Heart right ventricle (tissue), 16 donors: ENCODE data around the gene TEC. TPM values are rescaled to one million over a fixed set of nuclear protein-coding genes. Genes with fewer than 3 reads are reported as not detected.

Source experiments
- ATAC-seq, 8 donors: fragments of 200-7000 bp; cut with Tn5 transposase; one replicate each; pipeline ENCODE4 v1.9.1; 2020; ENCODE audit warnings: mild to moderate bottlenecking in 8 of 8, moderate library complexity in 8 of 8, moderate number of reproducible peaks in 1 of 8
- DNase-seq, 2 donors: peaks; one replicate each; pipeline ENCODE4 v3.0.0-alpha.2; 2020
- H3K27ac ChIP-seq, 10 donors: fragments of 200-600 bp; sonication (generic) in 2 of 10; one replicate each; pipeline versions ENCODE4 v1.5.0 to v1.8.0; 2020 to 2022; ENCODE audit warnings: mild to moderate bottlenecking in 3 of 10
- H3K27me3 ChIP-seq, 7 donors: fragments of 200-600 bp; one replicate each; pipeline ENCODE4 v1.8.0; 2021 to 2022; ENCODE audit warnings: mild to moderate bottlenecking in 2 of 7
- H3K36me3 ChIP-seq, 9 donors: fragments of 200-600 bp; sonication (generic) in 1 of 9; one replicate each; pipeline versions ENCODE4 v1.5.0 to v1.8.0; 2020 to 2022; ENCODE audit warnings: mild to moderate bottlenecking in 2 of 9
- H3K4me1 ChIP-seq, 9 donors: fragments of 200-600 bp; sonication (generic) in 1 of 9; one replicate each; pipeline versions ENCODE4 v1.5.0 to v1.8.0; 2020 to 2022; ENCODE audit warnings: mild to moderate bottlenecking in 4 of 9
- H3K4me3 ChIP-seq, 10 donors: fragments of 200-600 bp; sonication (generic) in 2 of 10; one replicate each; pipeline versions ENCODE4 v1.5.0 to v1.8.0; 2020 to 2022; ENCODE audit warnings: mild to moderate bottlenecking in 7 of 10, moderate library complexity in 2 of 10
- H3K9me3 ChIP-seq, 11 donors: fragments of 200-600 bp in 10 of 11; sonication (generic) in 2 of 11; one replicate each; pipeline versions ENCODE4 v1.5.0 to v1.8.0; 2013 to 2022; ENCODE audit warnings: mild to moderate bottlenecking in 2 of 11, control low read depth in 1 of 11, moderate library complexity in 1 of 11
- WGBS, 2 donors: extraction: QIAGEN DNeasy Blood & Tissue Kit; methylation state at CpG; one replicate each; pipeline ENCODE4 v1.1.7; 2013; ENCODE audit warnings: inconsistent platforms in 1 of 2; 5-methylcytosine and 5-hydroxymethylcytosine counted together
- intact Hi-C, 10 donors: fragments of 100-400 bp; cut with DNase I; formaldehyde crosslinking; loops; one replicate each; pipeline versions ENCODE4 v1.11.1 to v1.14.2; 2022
- polyA plus RNA-seq, 2 donors: library from polyadenylated mRNA; stranded (reverse); fragments of 200-250 nt; gene quantifications; one replicate each; pipeline ENCODE4 v1.2.3, GENCODE V29; 2013
- total RNA-seq, 10 donors: library from RNA; stranded (reverse); fragmentation: NEBNext Ultra II Directional in 3 of 10; extraction: Animal tissue kit (Norgen Biotek cat#: 25700) in 3 of 10; gene quantifications; one replicate each; pipeline versions ENCODE4 v1.2.1 to v1.2.4, GENCODE V29; 2021 to 2023
- TF ChIP-seq, protein P1 (sequence below), 9 donors: fragments of 200-600 bp; sonication (generic) in 2 of 9; IDR thresholded peaks; one replicate each; pipeline versions ENCODE4 v1.5.0 to v1.8.0; 2021 to 2022; ENCODE audit warnings: antibody characterized with exemption in 9 of 9, mild to moderate bottlenecking in 5 of 9, moderate library complexity in 1 of 9
- donor health status: Arrhythmogenic right ventricular cardiomyopathy.
- donor health status: ischemic (EF 13 %, LVEDD 7.1; RV severe dilation, severe dysfunction).
- donor health status: healthy with polysubstance abuse.
- donor health status: DM: no; HTN: yes; CAD: no.
- donor health status: DM: no; HTN: no; CAD: no.
- donor health status: ischemic (EF 25% LVEDD 6.9; RV normal size, moderate dysfunction).
- donor health status: ischemic (EF 25% LVEDD 5.7; RV mildly dilated, moderate dysfunction).
- donor health status: healthy.
- donor health status: DM: yes; HTN: yes; CAD: no.
- donor health status: Ischemic cardiomyopathy.
- donor health status: ischemic (EF 35%, LVEDD 5.7; RV mildly dilated, moderate dysfunction).
- donor health status: nonischemic (EF 11% LVEDD 7.7; RV severe dilation, severe dysfunction).
- donor health status: DM: yes; HTN: yes; CAD: no.
- donor health status: PGD.
- donor health status: ischemic (EF 29% LVEDD 5.4; RV normal size, mild dysfunction).
- donor health status: nonischemic (EF 23%, LVEDD 6.1; RV moderate dilation, normal function).

TEC gene
- total and polyA plus RNA-seq, 12 donors, result 1.0 to 3.6 (median 2.2) TPM

DNA sequence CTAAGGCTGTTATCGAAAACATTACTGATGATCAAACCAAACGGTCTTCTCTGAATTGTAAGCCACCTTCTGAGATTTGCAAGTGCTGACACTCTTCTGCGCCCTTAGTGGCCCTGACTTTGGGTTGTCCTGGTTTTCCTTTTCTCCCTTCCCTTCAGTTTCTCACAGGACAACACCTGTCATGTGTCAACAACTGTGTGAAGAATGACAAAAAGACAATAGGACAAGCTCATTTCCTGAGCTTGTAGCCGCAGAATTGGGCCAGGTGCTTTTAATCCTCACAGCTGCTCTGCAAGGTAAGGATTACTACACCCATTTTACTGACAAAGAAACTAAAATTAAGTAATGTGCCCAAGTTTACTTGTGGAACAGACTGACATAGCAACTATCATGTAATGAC is 90.7 kb downstream of the TEC start:
- H3K4me3 ChIP-seq, result no peak overlapping the region
- H3K4me1 ChIP-seq, result peaks cover 0 to 9% (median 0%) of the 10 kb centered on the region in 9 donors
- no peaks in the 10 kb centered on the region for H3K9me3 ChIP-seq
- H3K27ac ChIP-seq, result no peak overlapping the region
- ATAC-seq, result no peak
- H3K36me3 ChIP-seq, result no peaks in the 10 kb centered on the region
- WGBS, 2 donors, result 71 to 76% methylated on average over 4 of the region's 4 CpGs
- no peak for DNase-seq
- H3K27me3 ChIP-seq, result no peaks in the 10 kb centered on the region
- TF ChIP-seq, protein P1, sequence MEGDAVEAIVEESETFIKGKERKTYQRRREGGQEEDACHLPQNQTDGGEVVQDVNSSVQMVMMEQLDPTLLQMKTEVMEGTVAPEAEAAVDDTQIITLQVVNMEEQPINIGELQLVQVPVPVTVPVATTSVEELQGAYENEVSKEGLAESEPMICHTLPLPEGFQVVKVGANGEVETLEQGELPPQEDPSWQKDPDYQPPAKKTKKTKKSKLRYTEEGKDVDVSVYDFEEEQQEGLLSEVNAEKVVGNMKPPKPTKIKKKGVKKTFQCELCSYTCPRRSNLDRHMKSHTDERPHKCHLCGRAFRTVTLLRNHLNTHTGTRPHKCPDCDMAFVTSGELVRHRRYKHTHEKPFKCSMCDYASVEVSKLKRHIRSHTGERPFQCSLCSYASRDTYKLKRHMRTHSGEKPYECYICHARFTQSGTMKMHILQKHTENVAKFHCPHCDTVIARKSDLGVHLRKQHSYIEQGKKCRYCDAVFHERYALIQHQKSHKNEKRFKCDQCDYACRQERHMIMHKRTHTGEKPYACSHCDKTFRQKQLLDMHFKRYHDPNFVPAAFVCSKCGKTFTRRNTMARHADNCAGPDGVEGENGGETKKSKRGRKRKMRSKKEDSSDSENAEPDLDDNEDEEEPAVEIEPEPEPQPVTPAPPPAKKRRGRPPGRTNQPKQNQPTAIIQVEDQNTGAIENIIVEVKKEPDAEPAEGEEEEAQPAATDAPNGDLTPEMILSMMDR (IDR thresholded peaks at IDR 0.05), result no peak
- intact Hi-C loops, result no loop called here

DNA sequence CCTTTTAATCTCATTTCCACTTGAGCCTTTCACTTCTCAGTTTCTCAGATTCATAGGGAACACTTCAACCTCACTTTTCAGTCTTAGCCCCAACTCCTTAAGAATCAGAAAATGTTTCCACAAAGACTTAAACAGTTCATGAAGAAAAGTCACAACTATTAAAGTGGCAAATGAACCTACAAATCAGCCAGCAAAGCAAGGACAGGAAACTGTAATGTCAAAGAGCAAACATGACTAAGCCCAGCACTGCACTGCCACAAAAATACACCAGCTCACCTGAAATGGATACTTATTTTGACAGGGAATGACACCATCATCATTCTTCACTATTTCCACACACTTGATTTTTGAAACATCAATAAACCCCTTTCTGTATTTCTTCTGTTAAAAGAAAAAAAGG is 93.8 kb downstream of the TEC start:
- Histone ChIP-seq H3K9me3 (no peaks in the 10 kb centered on the region), H3K4me3 (no peak overlapping the region), H3K36me3 (no peaks in the 10 kb centered on the region), H3K27me3 (no peaks in the 10 kb centered on the region), H3K4me1 (peaks cover 0 to 20% (median 0%) of the 10 kb centered on the region in 9 donors), H3K27ac (no peak overlapping the region)
- intact Hi-C loops, result no loop called here
- no peak for DNase-seq
- no peak for ATAC-seq
- TF ChIP-seq, protein P1 (IDR thresholded peaks at IDR 0.05), result no peak

DNA sequence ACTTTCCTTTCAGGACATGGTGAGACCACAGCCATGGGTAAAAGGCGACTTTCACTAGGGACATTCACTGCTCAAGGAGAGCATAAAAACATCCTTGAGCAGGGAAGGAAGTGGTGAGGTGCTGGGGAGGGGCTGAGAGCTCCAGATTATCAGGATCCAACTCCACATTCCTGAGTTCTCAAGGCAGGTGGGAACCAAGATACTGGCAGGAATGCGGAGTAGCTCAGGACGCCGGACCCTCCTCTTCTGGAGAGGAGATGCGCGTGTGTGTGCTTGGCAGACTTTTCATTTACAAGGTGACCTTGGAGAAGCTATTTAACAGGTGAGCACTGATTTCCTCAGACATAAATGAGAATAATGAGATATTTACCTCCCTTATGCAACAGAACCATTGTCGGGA is 94.3 kb downstream of the TEC start:
- TF ChIP-seq, protein P1 (IDR thresholded peaks at IDR 0.05), result no peak
- no peak overlapping the region for H3K4me3 ChIP-seq
- no peak for DNase-seq
- intact Hi-C loops, result no loop called here
- no peaks in the 10 kb centered on the region for H3K9me3 ChIP-seq
- no peaks in the 10 kb centered on the region for H3K27me3 ChIP-seq
- H3K27ac ChIP-seq, result no peak overlapping the region
- no peak for ATAC-seq
- WGBS, 2 donors, result 50 to 58% methylated on average over 7 of the region's 7 CpGs
- peaks cover 0 to 17% (median 0%) of the 10 kb centered on the region in 9 donors for H3K4me1 ChIP-seq
- H3K36me3 ChIP-seq, result no peaks in the 10 kb centered on the region

DNA sequence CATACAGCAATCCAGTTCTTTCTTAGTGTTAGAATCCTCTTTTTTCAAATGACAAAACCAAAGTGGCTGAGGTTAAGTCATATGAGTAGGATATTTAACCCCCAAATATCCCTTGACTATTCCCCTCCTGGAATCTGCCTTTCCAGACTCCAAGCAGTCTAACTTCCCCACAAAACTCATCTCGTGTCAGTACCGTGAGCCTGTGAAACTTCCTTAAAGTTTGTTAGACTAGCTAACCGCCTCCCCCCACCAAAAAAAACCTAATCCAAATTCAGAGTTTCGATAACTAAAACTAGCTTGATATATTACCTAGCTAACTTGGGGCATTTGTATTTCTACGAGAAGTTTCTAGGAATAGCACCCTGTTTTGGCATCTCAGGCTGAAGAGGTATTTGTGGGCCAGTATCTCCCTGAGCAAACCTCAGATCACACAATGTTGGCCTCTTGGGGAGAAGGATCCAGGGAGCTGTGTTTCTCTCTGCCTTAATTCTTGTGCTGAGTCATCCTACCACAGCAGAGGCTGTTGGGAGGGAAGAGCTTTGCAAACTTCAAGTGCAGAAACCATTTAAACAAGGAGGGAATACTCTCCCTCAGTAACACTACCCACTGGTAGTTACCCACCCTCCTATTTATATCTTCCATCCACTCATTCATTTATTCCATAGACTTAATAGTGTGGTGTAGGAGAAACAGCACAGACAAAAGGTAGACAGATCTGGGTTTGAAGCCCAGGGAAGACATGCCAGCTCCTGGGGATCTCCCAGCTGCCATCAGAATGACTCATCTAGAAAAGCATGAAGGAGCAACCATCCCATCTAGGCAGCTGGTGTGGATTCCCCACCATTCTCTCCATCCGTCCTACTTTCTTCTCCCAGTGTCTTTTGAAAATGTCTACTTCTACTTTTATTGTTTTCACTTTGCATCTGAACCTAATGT is 96.3 kb downstream of the TEC start:
- peak in 3 of 8 donors; percentile 52 to 63 (median 54) for ATAC-seq
- DNase-seq, result no peak
- TF ChIP-seq, protein P1 (IDR thresholded peaks at IDR 0.05), result no peak
- Histone ChIP-seq H3K27ac (peak overlapping the region in 2 of 10 donors; percentile 10 to 51), H3K4me1 (peaks cover 0 to 17% (median 0%) of the 10 kb centered on the region in 9 donors), H3K36me3 (peaks cover 0 to 2% (median 0%) of the 10 kb centered on the region in 9 donors), H3K4me3 (no peak overlapping the region), H3K27me3 (no peaks in the 10 kb centered on the region), H3K9me3 (peaks cover 0 to 3% (median 0%) of the 10 kb centered on the region in 11 donors)
- 79% methylated on average over 6 of the region's 6 CpGs for WGBS, 2 donors
- intact Hi-C loops, result no loop called here
